HG03060 (cell line): Measurements from ENCODE around the gene G3BP1.
"Not testable (repeated sequence)": the region's sequence is repeated elsewhere in the genome, so short reads cannot be mapped to it uniquely, and the experiment has no call there.

ENCODE experiments used
- ATAC-seq: cut with Tn5 transposase; IDR thresholded peaks from one replicate; pipeline ENCODE4 v1.9.1; 2021; ENCODE audit warnings: low read depth, moderate number of reproducible peaks; ENCODE audit not compliant: unreplicated experiment

The G3BP1 gene

DNA sequence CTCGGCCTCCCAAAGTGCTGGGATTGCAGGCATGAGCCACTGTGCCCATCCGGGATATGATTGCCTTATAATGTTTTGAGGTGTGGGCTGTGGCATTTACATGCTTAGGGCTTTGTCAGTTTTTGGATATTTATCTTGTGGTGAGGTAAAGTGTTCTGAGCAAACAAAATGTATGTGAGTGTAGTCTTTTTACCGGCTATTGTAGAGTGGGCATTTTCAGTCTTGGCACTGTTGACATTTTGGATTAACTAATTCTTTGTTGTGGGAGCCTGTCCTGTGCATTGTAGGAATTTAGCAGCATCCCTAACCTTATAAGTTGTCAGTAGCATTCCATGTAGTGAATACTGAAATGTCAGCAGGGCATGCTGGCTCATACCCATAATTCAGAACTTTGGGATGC lies 21.6 kb downstream of the G3BP1 start:
- ATAC-seq, result no peak

DNA sequence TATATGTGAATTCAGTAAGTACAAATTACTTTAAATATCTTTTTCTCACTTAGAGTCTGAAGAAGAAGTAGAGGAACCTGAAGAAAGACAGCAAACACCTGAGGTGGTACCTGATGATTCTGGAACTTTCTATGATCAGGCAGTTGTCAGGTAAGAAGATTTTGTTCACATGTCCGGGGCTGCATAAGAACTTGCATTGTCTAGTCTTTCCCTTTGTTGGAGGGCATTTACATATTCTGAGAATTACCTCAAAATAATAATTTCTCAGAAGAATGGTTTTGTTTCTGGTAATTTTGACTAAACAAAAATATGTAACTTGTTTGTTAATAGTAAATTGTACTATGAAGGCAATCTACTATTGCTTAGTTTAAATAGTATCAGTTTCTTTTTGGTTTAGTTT lies 23.7 kb downstream of the G3BP1 start:
- ATAC-seq, result no peak

- ATAC-seq, result no peak
Observed at GRCh38 chr5:151798674-151799073, 26.9 kb downstream of the G3BP1 start.

- no peak for ATAC-seq
Observed at GRCh38 chr5:151799407-151799806, 27.7 kb downstream of the G3BP1 start.

DNA sequence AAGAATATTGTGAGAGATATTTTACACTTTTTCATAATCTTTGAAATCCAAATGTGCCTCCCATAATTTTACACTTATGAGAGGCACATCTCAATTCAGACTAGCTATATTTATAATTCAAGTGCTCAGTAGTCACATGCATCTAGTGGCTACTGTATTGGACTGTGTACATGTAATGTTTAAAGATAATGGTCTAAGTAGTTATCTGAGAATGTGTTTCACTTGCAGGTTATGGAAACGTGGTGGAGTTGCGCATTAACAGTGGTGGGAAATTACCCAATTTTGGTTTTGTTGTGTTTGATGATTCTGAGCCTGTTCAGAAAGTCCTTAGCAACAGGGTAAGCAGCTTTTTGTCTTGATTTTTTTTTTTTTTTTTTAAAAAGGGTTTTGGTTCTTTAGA lies 28.8 kb downstream of the G3BP1 start:
- ATAC-seq, result no peak

- no peak for ATAC-seq
Observed at GRCh38 chr5:151805414-151806223, 33.9 kb downstream of the G3BP1 start.

DNA sequence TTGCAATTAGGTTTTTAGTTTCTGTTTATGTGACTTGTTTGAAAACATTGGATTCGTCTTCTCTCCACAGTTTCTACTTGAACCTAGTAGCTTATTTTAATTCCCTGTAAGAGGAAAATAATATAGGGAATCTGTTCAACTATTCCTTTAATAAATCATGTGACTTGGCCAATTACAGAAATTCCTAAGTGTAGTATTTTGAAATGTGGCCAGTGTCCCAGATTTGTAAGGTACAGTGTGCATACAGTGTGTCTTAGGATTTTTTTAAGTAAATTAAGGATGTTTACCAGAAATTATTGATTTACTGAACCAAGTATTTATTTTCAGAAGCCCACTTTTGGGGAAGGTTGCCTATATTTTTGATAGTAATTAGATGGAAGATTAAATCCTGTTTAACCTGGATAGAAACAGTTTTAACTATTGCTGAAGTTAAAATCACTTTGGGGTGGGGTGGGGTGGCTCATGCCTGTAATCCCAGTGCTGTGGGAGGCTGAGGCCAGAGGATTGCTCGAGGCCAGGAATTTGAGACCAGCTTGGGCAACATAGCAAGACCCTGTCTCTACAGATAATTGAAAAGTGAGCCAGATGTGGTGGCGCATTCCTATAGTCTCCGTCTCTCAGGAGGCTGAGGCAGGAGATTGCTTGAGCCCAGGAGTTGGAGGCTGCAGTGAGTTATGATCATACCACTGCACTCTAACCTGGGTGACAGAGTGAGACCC lies 36.9 kb downstream of the G3BP1 start:
- ATAC-seq, result no peak

GRCh38 chr5:151810449-151810848 lies 38.7 kb downstream of the G3BP1 start:
- no peak for ATAC-seq

DNA sequence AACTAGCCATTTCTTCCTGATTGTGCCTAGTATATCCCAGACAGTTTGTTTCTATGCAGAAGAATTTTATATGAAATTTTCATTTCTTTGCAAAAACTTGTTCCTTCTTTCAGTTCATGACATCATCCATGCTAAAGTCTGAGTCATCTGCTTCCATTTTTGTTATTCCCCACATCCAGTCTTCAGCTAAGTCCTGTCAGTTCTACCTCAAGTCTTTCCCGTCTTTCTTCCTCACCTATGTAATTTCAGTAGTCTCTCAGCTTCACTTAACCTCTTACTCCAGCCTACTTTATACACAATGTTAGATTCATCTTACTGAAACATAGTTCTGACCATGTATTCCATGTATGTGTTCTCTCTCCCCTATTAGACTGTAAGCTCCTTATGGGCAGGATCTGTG lies 39.1 kb downstream of the G3BP1 start:
- ATAC-seq, result no peak

DNA sequence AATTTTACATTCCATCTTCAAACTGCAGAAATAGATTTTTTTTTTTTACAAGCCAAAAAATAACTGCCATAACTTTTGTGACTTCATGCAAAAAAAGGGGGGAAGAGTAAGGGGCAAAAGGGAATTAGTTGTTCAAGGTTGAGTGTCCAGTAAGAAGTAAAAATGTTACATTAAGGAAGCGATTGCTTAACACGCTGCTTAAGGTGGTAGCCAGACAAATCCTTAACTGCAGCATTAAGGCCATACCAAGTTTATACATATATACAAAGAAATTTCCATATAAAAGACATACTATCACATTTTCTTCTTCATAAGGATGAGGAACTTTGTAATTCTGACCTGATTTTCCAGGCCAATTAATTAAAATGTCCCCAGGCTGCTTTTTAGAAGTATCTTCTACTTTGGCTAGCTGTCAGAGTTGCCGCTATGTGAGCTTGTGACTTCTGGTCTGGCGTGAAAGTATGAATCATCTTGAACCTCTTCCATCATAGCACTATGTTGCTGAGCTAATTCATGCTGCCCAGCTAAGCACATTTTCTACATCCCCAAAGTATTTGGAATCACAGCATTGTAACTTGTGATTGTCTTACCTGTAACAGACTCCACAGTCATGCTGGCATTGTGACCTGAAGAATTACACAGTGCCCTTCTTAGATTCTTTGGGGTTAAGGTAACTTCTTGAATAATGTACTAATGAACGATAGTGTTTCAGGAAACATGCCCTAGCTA lies 40.0 kb downstream of the G3BP1 start:
- no peak for ATAC-seq

DNA sequence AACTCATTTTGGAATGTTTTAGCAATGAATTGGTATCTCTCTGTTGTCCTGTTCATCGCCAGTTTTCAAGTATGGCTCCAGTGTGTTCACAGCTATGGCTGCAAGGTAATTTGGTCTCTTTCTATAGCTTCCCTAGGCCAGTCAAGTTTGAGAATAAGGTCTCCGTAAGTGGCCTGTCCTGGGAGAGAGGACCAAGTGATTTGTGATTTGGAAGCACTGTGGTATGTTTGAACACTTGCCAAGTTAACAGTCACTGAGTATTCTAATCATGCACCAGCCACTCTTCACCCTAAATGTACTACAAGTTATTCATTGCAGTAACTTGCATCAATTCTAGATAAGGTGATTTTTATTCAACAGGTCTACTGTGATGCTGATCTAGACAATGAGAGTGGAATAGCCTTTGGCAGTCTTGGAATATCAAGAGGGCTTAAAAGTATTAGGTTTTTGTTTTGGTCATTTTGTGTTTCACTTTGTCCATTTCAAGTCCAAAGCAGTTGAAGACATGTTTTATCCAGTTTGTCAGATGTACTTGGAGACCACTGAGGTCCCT lies 41.1 kb downstream of the G3BP1 start:
- ATAC-seq, result no peak

DNA sequence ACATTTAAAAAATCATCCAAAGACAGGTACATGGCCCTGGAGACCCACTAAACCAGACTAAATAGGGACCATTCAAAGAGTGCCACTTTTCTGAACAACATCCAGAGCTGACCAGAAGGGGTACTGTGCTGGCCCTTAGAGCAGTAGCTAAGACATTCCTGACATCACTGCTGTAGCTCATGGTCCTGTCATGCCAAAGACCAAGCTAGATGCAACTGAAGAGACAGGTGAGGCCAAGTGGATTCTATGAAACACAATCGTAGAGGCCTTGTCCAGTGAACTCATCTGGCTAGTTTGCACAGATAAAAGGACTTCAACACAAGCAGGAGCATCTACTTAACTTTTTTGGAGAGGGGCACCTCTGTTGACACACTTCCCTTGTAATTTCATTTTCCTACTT lies 43.3 kb downstream of the G3BP1 start:
- ATAC-seq, result no peak

DNA sequence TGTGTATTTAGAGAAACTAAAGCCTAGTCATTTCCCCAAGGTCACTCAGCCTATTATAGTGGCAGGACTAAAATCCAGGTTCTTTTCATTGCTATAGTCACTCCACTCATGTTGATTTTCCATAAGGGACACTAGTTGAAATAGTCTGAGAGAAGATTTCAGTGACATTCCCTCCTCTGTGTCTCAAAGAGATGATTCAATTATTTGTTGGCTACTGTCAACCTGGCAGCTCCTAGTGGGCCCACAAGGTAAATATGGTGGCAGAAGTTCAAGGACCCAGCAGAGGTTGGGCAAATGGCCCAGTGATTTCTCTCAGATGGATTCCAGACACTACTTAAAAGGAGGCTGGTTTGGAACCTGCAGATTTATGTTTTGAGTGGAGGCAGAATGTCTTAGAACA lies 48.1 kb downstream of the G3BP1 start:
- ATAC-seq, result no peak

- no peak for ATAC-seq
Observed at GRCh38 chr5:151820271-151820670, 48.5 kb downstream of the G3BP1 start.

DNA sequence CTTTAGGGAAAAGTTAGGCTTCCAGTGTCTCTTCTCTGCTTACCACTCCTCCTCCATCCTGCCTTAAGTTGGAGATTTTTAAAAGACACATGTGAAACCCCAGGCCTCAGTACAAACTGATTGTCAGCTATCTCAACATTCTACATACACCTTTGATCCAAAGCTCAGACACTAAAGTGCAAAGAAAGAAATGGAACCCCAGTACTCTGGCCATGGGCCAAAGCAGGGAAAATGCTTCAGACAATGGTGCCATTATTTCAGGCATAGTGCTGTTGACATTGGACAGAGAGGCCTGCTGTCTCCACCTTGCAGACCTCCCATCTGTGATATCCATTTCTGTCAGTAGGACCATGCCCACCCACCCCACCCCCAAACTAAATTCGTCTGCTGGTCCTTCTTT lies 49.1 kb downstream of the G3BP1 start:
- ATAC-seq, result no peak

DNA sequence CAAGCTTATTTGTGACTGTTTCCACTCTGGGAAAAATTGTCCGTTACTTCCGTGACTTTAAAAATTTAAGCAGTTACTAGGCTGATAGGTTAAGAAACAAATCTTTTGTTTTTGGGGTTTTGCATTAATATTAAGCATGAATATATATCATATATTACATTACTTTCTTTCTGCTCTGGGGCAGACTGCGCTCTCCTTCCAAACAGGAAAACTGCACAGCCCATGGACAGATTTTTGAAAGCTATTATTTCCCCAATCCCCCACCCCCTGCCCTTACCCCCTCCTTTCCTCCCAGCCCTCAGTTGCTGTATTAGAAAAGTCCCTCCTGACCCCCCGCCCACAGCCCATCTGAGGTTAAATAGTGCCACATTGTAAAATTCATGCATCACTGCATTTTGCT lies 50.4 kb downstream of the G3BP1 start:
- no peak for ATAC-seq

GRCh38 chr5:151825445-151825844 lies 53.7 kb downstream of the G3BP1 start:
- ATAC-seq, result no peak

DNA sequence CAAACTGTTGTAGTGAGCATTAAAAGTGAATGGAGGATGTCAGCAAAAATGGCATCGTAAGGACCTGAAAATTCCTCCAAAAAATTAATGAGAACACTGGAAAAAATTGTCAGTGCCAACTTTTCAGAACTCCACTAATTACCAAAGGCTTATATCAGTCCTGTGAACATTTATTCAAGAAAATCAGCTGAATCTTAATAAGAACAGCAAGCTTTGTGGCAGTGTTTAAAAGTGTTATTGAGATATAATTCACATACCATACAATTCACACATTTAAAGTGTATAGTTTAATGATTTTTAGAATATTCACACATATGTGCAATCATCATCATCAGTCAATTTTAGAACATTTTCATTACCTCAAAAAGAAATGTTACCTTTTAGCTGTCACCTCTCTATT lies 57.6 kb downstream of the G3BP1 start:
- no peak for ATAC-seq

DNA sequence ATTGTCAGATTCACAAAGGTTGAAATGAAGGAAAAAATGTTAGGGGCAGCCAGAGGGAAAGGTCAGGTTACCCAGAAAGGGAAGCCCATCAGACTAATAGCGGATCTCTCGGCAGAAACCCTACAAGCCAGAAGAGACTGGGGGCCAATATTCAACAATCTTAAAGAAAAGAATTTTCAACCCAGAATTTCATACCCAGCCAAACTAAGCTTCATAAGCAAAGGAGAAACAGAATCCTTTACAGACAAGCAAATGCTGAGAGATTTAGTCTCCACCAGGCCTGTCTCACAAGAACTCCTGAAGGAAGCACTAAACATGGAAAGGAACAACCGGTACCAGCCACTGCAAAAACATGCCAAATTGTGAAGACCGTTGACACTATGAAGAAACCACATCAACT lies 61.1 kb downstream of the G3BP1 start:
- ATAC-seq, result not testable (repeated sequence)

GRCh38 chr5:151846765-151847164 lies 75.0 kb downstream of the G3BP1 start:
- no peak for ATAC-seq

- ATAC-seq, result no peak
Observed at GRCh38 chr5:151847871-151848270, 76.1 kb downstream of the G3BP1 start.
